GM18951 (cell line): ENCODE results near the gene ZBTB42.

ENCODE experiments used
- POLR2A ChIP-seq: IDR thresholded peaks from 4 replicates; pipeline ENCODE4 v1.6.1; 2011; ENCODE audit warnings: mild to moderate bottlenecking; ENCODE audit not compliant: insufficient read length, insufficient read depth; ENCODE audit errors: extremely low read depth
- in situ Hi-C: fragments of 300-500 bp; cut with MboI; formaldehyde crosslinking; loops from one replicate; pipeline ENCODE4 v1.12.0; 2022; ENCODE audit warnings: low sequenced_read_pairs, mixed read lengths, inconsistent platforms; ENCODE audit not compliant: unreplicated experiment

The ZBTB42 gene

DNA sequence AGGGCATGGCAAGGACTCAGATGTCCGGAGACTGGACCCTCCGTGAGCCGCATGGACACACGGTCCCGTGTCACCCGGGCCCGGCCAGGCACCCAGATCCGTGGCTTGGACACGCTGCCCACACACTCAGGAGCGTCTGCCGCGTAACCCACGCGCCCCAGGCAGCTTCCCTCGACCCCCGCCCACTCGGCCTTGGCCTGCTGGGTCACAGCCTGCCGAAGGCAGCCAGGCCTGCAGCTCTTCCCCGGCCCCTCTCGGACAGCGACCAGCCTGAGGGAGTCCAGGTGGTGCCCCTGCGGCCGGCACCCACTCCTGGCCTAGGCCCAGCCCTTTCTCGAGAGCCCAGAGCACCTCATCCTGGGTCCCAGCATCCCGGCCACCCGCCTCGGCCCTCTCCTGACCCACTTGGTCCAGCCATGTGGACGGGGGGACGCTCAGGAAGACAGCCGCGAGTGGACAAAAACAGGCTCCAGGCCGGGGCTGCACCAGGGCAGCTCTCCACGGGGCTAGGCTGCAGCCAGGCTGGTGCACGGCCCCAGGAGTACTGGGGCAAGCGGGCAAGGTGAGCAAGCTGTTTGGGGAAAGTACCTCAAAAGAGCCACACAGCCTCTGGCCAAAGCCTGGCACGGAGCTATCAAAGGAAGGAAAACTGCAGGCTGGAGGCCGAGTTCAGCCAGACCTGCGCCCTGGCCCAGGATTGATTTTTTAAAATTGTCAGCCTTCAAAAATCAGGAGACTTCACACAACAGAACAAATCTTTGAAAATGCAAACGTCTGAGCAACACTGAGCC lies 11.8 kb upstream of the ZBTB42 start:
- no peak for TF ChIP-seq POLR2A
- in situ Hi-C loops: no loop called here

DNA sequence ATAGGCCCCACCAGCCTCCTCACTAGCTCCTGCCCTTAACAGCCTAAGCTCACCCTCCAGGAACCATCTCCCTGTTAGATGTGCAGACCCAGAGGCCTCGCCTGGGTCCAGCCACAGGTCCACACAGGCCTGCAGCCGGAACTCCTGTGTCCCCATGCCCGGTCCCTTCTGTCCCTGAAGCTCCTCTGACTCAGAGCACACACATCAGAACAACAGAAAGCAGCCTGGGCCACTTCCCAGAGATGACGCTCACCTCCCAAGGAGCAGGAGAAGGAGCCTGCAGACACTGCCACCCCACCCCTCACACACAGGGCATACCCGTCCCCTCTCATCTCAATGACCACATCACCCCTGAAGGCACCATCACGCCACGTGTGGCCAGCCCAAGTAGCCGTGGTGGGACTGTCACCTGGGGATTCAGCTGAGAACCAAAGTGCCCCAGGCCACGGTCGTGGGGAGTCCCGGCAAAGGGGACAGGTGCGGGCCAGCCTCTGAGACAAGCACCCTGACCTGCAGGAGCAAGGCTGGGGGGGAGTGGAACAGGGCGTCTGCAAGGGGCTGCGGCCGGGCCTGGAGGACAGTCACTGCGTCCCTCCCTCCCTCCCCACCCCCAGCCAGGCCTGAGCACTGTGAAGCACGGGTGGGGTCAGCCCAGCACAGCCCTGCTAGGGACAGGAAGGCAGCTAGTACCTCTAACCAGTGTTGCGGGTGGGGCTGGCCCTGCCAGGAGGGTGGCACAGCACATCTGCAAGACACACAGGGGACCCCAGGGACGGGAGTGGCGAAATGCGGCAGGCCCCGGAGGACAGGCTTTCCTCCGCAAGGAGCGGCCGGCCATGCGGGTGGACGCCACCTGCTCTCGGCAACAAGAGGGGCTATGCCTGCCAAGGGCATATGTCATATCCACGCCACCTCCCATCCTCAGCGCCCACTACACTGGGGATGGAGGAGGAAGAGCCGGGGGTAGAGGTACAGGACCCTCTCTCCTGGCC lies 10.9 kb upstream of the ZBTB42 start:
- TF ChIP-seq POLR2A: no peak
- in situ Hi-C loops: no loop called here

GRCh38 chr14:104791425-104791824 lies 9.5 kb upstream of the ZBTB42 start:
- in situ Hi-C loops: no loop called here
- TF ChIP-seq POLR2A: no peak

GRCh38 chr14:104792101-104792884 lies 8.6 kb upstream of the ZBTB42 start:
- in situ Hi-C loops: no loop called here

GRCh38 chr14:104792945-104793702 lies 7.8 kb upstream of the ZBTB42 start:
- TF ChIP-seq POLR2A: no peak
- in situ Hi-C loops: no loop called here

More at GRCh38 chr14:104792101-104792884, 8.6 kb upstream of the ZBTB42 start:
- TF ChIP-seq POLR2A: no peak

DNA sequence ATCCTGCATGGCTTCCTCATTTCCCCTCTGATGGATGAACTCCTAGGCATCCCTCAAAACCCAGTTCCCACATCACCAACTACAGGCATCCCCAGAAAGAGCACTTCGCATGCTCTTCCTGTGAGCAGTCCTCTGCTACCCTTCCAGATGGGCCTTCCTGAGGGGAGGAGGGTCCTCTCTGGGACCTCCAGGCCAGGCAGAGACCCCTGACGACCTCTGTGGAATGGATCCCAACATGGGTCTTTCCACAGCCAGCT lies 7.3 kb upstream of the ZBTB42 start:
- in situ Hi-C loops: no loop called here
- TF ChIP-seq POLR2A: no peak

- no peak for TF ChIP-seq POLR2A
- in situ Hi-C loops: no loop called here
Observed at GRCh38 chr14:104794099-104794498, 6.8 kb upstream of the ZBTB42 start.

- TF ChIP-seq POLR2A: no peak
- in situ Hi-C loops: no loop called here
Observed at GRCh38 chr14:104794631-104794992, 6.3 kb upstream of the ZBTB42 start.

DNA sequence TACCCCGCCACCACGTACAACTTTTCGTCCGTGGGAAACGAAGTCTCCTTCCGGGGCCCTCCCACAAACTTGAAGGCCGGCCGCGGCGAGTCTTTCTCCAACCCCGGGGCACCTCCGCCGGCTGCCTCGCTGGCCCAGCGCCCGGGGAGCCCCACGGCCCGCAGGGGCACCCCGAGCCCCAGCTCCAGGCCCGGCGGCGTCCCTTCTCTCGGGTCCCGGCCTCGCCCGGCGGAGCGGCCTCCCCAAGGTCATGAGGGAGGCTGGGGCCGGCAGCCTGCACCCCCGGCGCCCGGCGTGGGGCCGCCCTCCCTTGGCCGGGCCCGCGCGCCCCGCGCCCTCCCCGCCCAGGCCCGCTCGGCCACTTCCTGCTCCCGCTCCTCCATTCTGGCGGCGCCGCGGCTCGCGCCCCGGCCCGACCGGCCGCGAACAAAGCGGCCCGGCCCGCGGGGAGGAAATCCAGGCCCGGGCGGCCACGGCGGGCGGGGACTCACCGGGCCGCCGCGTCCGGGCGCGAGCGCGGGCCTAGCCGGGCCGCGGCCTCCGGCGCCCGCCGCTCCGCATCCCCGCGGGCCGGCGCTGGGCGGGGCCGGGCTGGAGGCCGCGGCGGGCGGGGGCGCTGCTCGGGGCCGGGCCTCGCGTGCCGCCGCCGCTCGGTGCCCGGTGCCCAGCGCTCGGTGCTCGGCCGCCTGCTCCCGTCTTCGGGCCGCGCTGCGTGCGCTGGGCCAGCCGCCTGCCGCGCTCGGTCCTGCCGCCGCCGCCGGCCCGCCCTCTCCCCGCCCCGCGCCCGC lies 5.7 kb upstream of the ZBTB42 start, which contains the start of gene AKT1:
AKT1 (minus strand) TSS at position 756 of the 788 bp plus-strand sequence. CDS start 3,105 bp downstream, outside the sequence.
- in situ Hi-C loops: no loop called here
- no peak for TF ChIP-seq POLR2A

- in situ Hi-C loops: no loop called here
- peak; percentile 79 for TF ChIP-seq POLR2A
Observed at GRCh38 chr14:104795781-104796686, 4.9 kb upstream of the ZBTB42 start.

DNA sequence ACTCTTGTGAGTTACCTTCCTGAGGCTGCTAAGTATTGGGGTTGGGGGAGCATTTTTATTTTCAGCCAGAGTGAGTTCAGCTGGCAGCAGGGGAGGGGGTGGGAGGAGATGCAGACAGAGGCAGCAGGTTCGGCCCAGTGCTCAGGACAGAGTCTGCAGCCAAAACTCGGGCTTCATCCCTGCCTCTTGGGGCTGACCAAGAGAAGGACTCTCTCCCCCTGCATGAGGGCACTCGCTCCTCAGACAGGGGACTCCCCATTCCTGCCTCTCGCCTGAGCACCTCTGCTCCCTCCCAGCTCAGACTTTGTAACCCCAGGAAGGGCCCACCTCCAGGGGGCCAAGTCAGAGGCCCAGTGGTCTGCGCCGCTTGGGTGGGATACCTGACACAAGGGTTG lies 4.2 kb upstream of the ZBTB42 start:
- in situ Hi-C loops: no loop called here
- no peak for TF ChIP-seq POLR2A
